ENCODE data around the gene KLRG1. TPM values are rescaled to one million over a fixed set of nuclear protein-coding genes. Genes with fewer than 3 reads are reported as not detected.

KLRG1 gene
- total RNA-seq, 2 experiments from 2014 or later, result 4.9 to 12.5 TPM

DNA sequence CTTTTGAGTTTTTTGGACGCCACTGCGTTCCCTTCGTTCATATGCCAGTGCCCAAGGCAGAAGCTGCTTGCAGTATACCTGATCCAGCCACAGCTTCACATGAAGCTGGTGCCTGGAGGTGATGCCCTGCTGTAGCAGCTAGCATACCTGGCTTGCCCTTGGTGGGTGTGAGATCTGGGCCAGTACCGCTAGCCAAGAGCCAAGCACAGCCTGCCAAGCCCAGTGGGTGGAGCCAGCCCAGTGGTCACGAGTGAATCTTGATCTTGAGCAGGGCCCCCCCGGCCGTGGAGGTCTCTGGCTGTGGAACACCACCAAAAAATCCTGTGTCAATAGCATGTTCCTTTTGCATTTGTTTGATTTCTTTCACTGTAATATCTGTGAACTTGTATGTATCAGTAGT is 32.6 kb upstream of the KLRG1 start:
- H3K36me3 ChIP-seq (ENCODE audit: insufficient read depth, low read length), result peaks cover 61% of the 10 kb centered on the region
- no peaks in the 10 kb centered on the region for H4K20me1 ChIP-seq (ENCODE audit: insufficient read depth, low read length)
- no TSS peak for BruUV-seq (replicated peaks)
- no peak overlapping the region for H3K4me2 ChIP-seq (ENCODE audit: low read length)
- no peak overlapping the region for H3K4me3 ChIP-seq (ENCODE audit: low read depth, low read length, poor library complexity, severe bottlenecking)
- H3K9me3 ChIP-seq (ENCODE audit: low read length), result peaks cover 31% of the 10 kb centered on the region
- TF ChIP-seq EZH2phosphoT487 (IDR thresholded peaks at IDR 0.05; ENCODE audit: borderline replicate concordance, low read depth, low read length) (no peak), CTCF (conservative IDR thresholded peaks at IDR 0.05; ENCODE audit: low read length) (no peak)
- H3K79me2 ChIP-seq (ENCODE audit: insufficient read depth, low read depth, low read length), result no peaks in the 10 kb centered on the region
- H2AFZ ChIP-seq (ENCODE audit: low read length), result no peak overlapping the region
- DNase-seq (ENCODE audit: low spot score), result no peak
- no peak overlapping the region for H3K27ac ChIP-seq (ENCODE audit: low read depth, low read length, poor library complexity, severe bottlenecking)
- CTCF ChIA-PET (ENCODE audit: unreplicated experiment), result no interaction called here
- H3K4me1 ChIP-seq (ENCODE audit: insufficient read depth, low read length, poor library complexity, severe bottlenecking), result peaks cover under 1% of the 10 kb centered on the region
- H3K9me2 ChIP-seq (ENCODE audit: insufficient read depth, low read length), result no peaks in the 10 kb centered on the region
- intact Hi-C loops (cut with micrococcal nuclease; ENCODE audit: unreplicated experiment), result no loop called here
- POLR2A ChIA-PET, result no interaction called here

DNA sequence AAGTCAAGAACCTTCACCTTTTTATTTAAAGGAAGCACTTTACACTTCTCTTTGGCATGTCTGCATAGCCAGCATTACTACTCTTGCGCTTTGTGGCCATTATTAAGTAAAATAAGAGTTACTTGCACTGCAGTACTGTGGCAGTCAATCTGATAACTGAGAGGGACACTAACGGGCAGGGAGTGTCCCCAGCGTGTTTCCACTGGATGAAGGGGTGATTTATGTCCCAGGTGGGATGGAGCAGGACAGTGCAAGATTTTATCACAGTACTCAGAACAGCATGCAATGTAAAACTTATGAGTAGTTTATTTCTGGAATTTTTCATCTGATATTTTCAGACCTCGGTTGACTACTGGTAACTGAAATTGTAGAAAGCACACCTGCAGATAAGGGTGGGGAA is 31.8 kb upstream of the KLRG1 start:
- Histone ChIP-seq H3K9me3 (ENCODE audit: low read length) (peaks cover 24% of the 10 kb centered on the region), H3K79me2 (ENCODE audit: insufficient read depth, low read depth, low read length) (no peaks in the 10 kb centered on the region), H3K9me2 (ENCODE audit: insufficient read depth, low read length) (no peaks in the 10 kb centered on the region), H3K4me2 (ENCODE audit: low read length) (no peak overlapping the region), H3K36me3 (ENCODE audit: insufficient read depth, low read length) (peaks cover 59% of the 10 kb centered on the region), H3K27ac (ENCODE audit: low read depth, low read length, poor library complexity, severe bottlenecking) (no peak overlapping the region), H2AFZ (ENCODE audit: low read length) (no peak overlapping the region), H3K4me1 (ENCODE audit: insufficient read depth, low read length, poor library complexity, severe bottlenecking) (no peaks in the 10 kb centered on the region), H4K20me1 (ENCODE audit: insufficient read depth, low read length) (no peaks in the 10 kb centered on the region), H3K4me3 (ENCODE audit: low read depth, low read length, poor library complexity, severe bottlenecking) (no peak overlapping the region)
- TF ChIP-seq EZH2phosphoT487 (IDR thresholded peaks at IDR 0.05; ENCODE audit: borderline replicate concordance, low read depth, low read length) (no peak), CTCF (conservative IDR thresholded peaks at IDR 0.05; ENCODE audit: low read length) (no peak)
- ChIA-PET CTCF (ENCODE audit: unreplicated experiment) (no interaction called here), POLR2A (interaction anchor here (1.0 to 1.4 kb wide), 2 partner anchors 8 to 21 kb away, joined by 3 to 5 read pairs; partner anchors contain the start of gene M6PR)
- intact Hi-C loops (cut with micrococcal nuclease; ENCODE audit: unreplicated experiment), result no loop called here
- no TSS peak for BruUV-seq (replicated peaks)
- DNase-seq (ENCODE audit: low spot score), result no peak

- ChIA-PET CTCF (ENCODE audit: unreplicated experiment) (no interaction called here), POLR2A (interaction anchor here (1.0 to 1.4 kb wide), 2 partner anchors 9 to 22 kb away, joined by 3 to 5 read pairs; partner anchors contain the start of gene M6PR)
- Histone ChIP-seq H3K36me3 (ENCODE audit: insufficient read depth, low read length) (peaks cover 54% of the 10 kb centered on the region), H2AFZ (ENCODE audit: low read length) (no peak overlapping the region), H3K9me2 (ENCODE audit: insufficient read depth, low read length) (no peaks in the 10 kb centered on the region), H3K79me2 (ENCODE audit: insufficient read depth, low read depth, low read length) (no peaks in the 10 kb centered on the region), H3K27ac (ENCODE audit: low read depth, low read length, poor library complexity, severe bottlenecking) (no peak overlapping the region), H3K4me2 (ENCODE audit: low read length) (no peak overlapping the region), H3K4me1 (ENCODE audit: insufficient read depth, low read length, poor library complexity, severe bottlenecking) (no peaks in the 10 kb centered on the region), H3K4me3 (ENCODE audit: low read depth, low read length, poor library complexity, severe bottlenecking) (no peak overlapping the region), H3K9me3 (ENCODE audit: low read length) (peaks cover 19% of the 10 kb centered on the region), H4K20me1 (ENCODE audit: insufficient read depth, low read length) (no peaks in the 10 kb centered on the region)
- intact Hi-C loops (cut with micrococcal nuclease; ENCODE audit: unreplicated experiment), result no loop called here
- no peak for DNase-seq (ENCODE audit: low spot score)
- TF ChIP-seq CTCF (conservative IDR thresholded peaks at IDR 0.05; ENCODE audit: low read length) (no peak), EZH2phosphoT487 (IDR thresholded peaks at IDR 0.05; ENCODE audit: borderline replicate concordance, low read depth, low read length) (no peak)
- BruUV-seq (replicated peaks), result no TSS peak
Observed at GRCh38 chr12:8958066-8958465, 31.3 kb upstream of the KLRG1 start.

Data from OCI-LY7 (cell line).